ENCODE data around the gene JAG1. TPM values are rescaled to one million over a fixed set of nuclear protein-coding genes. Genes with fewer than 3 reads are reported as not detected.

Gene JAG1
- total RNA-seq (2022) (62.5 and 88.0 TPM in 2 replicates), Bru-seq, nascent RNA (percentile 88 among the genes with signal in this experiment), BruChase-seq, experiment 1, labeled RNA remaining after a 6-hour chase (percentile 92 among the genes with signal in this experiment), BruChase-seq, experiment 2, labeled RNA remaining after a 2-hour chase (percentile 85 among the genes with signal in this experiment)
- long read RNA-seq, full-length matches to known transcripts = 54 of 139 reads
- long read RNA-seq, partial matches to known transcripts = 67 of 139 reads
- long read RNA-seq, other reads (novel, unspliced or antisense) = 18 of 139 reads

- Mint-ChIP-seq H3K4me3 (ENCODE audit: unreplicated experiment) (peak within 1 kb of the TSS; percentile 98), H3K9me3 (ENCODE audit: unreplicated experiment) (no peaks in the 10 kb centered on the region), H3K27me3 (ENCODE audit: insufficient read depth, unreplicated experiment) (no peaks in the 10 kb centered on the region), H3K4me1 (ENCODE audit: insufficient read depth, unreplicated experiment) (peaks cover 28% of the 10 kb centered on the region), H3K36me3 (ENCODE audit: insufficient read depth, unreplicated experiment) (peaks cover 29% of the 10 kb centered on the region), H3K27ac (ENCODE audit: low read depth, unreplicated experiment) (peak within 1 kb of the TSS; percentile 91)
- intact Hi-C loops (cut with micrococcal nuclease) = loop anchor here (1.0 to 10.0 kb wide), 9 partner anchors 91 to 1059 kb away; no protein-coding TSS in a partner anchor
- TF ChIP-seq CTCF (IDR thresholded peaks at IDR 0.05; ENCODE audit: unreplicated experiment) = no peak
- CTCF ChIA-PET = interaction anchor here (0.6 to 3.3 kb wide), 46 partner anchors 10 to 862 kb away, joined by 3 to 15 read pairs (median 3); no protein-coding TSS in a partner anchor
- DNase-seq (ENCODE audit: unreplicated experiment) = peak; percentile 95
- BruUV-seq (replicated peaks) = no TSS peak
- POLR2A ChIA-PET = interaction anchor here (0.6 to 13.1 kb wide), 83 partner anchors 8 to 1227 kb away, joined by 3 to 170 read pairs (median 4); partner anchors contain the start of genes MKKS and SLX4IP
Measured at GRCh38 chr20:10673842-10674683, at the start of gene JAG1. JAG1 (minus strand) TSS chr20:10673999; CDS start chr20:10673530, 469 bp downstream.

DNA sequence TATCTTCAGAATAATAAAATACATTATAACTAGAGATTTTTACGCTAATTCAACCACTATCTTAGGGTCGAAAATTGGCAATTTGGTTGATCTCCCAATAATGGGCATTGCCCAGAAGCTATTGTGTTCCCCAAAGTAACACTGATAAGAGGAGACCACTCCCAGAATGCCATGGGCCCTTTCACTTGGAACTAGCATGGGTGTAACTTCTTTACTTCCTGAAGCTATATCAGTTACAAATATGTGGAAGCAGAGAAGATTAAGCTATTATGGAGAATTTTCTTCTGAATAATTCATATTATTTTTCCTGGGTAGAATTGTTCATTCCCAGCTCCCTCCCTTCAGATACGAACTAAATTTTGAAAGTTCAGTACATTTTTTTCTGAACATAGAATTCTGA lies 48.2 kb upstream of the JAG1 start:
- intact Hi-C loops (cut with micrococcal nuclease) = no loop called here
- H3K27ac Mint-ChIP-seq (ENCODE audit: low read depth, unreplicated experiment) = no peak overlapping the region
- no TSS peak for BruUV-seq (replicated peaks)
- no peaks in the 10 kb centered on the region for H3K36me3 Mint-ChIP-seq (ENCODE audit: insufficient read depth, unreplicated experiment)
- H3K27me3 Mint-ChIP-seq (ENCODE audit: insufficient read depth, unreplicated experiment) = no peaks in the 10 kb centered on the region
- H3K9me3 Mint-ChIP-seq (ENCODE audit: unreplicated experiment) = no peaks in the 10 kb centered on the region
- POLR2A ChIA-PET = interaction anchor here (0.6 to 2.3 kb wide), 7 partner anchors 9 to 1150 kb away, joined by 3 to 10 read pairs (median 3); no protein-coding TSS in a partner anchor
- H3K4me3 Mint-ChIP-seq (ENCODE audit: unreplicated experiment) = no peak overlapping the region
- CTCF ChIA-PET = interaction anchor here (0.6 to 0.7 kb wide), 2 partner anchors 61 to 693 kb away, joined by 3 to 4 read pairs; no protein-coding TSS in a partner anchor
- TF ChIP-seq CTCF (IDR thresholded peaks at IDR 0.05; ENCODE audit: unreplicated experiment) = no peak
- peaks cover 4% of the 10 kb centered on the region for H3K4me1 Mint-ChIP-seq (ENCODE audit: insufficient read depth, unreplicated experiment)
- no peak for DNase-seq (ENCODE audit: unreplicated experiment)

- no peaks in the 10 kb centered on the region for H3K36me3 Mint-ChIP-seq (ENCODE audit: insufficient read depth, unreplicated experiment)
- intact Hi-C loops (cut with micrococcal nuclease) = no loop called here
- no peak for TF ChIP-seq CTCF (IDR thresholded peaks at IDR 0.05; ENCODE audit: unreplicated experiment)
- H3K27ac Mint-ChIP-seq (ENCODE audit: low read depth, unreplicated experiment) = no peak overlapping the region
- ChIA-PET POLR2A (interaction anchor here (0.6 to 2.3 kb wide), 3 partner anchors 10 to 795 kb away, joined by 3 to 10 read pairs (median 6); no protein-coding TSS in a partner anchor), CTCF (interaction anchor here (1.1 kb wide), 1 partner anchor 16 kb away, joined by 3 read pairs; no protein-coding TSS in a partner anchor)
- H3K4me3 Mint-ChIP-seq (ENCODE audit: unreplicated experiment) = no peak overlapping the region
- no peaks in the 10 kb centered on the region for H3K9me3 Mint-ChIP-seq (ENCODE audit: unreplicated experiment)
- no peak for DNase-seq (ENCODE audit: unreplicated experiment)
- no TSS peak for BruUV-seq (replicated peaks)
- peaks cover 5% of the 10 kb centered on the region for H3K4me1 Mint-ChIP-seq (ENCODE audit: insufficient read depth, unreplicated experiment)
- H3K27me3 Mint-ChIP-seq (ENCODE audit: insufficient read depth, unreplicated experiment) = no peaks in the 10 kb centered on the region
Measured at GRCh38 chr20:10721137-10721896, 47.5 kb upstream of the JAG1 start.
